Nephron (organoid): Measurements from ENCODE around the gene PPP2R2B.

Source experiments
- H3K27ac Mint-ChIP-seq, 3 experiments: 2 replicates each; pipeline ENCODE4 v1.8.0; 2020; ENCODE audit warnings: mixed read lengths in 3 of 3, mild to moderate bottlenecking in 2 of 3, moderate library complexity in 1 of 3
- H3K27me3 Mint-ChIP-seq: 2 replicates; pipeline ENCODE4 v1.8.0; 2021; ENCODE audit warnings: low read depth, mild to moderate bottlenecking, moderate library complexity, mixed read lengths
- H3K36me3 Mint-ChIP-seq: 2 replicates; pipeline ENCODE4 v1.8.0; 2020; ENCODE audit warnings: low read depth, mixed read lengths
- H3K4me1 Mint-ChIP-seq: 2 replicates; pipeline ENCODE4 v1.8.0; 2020; ENCODE audit warnings: mixed read lengths
- H3K4me3 Mint-ChIP-seq, 3 experiments: 2 replicates each; pipeline ENCODE4 v1.8.0; 2020; ENCODE audit warnings: mild to moderate bottlenecking in 3 of 3, mixed read lengths in 3 of 3, moderate library complexity in 2 of 3
- H3K9me3 Mint-ChIP-seq: 2 replicates; pipeline ENCODE4 v1.8.0; 2020; ENCODE audit warnings: mixed read lengths
- CTCF ChIP-seq, 3 experiments: fragments of 200-600 bp; sonication (generic); IDR thresholded peaks; one replicate each; pipeline ENCODE4 v1.5.0; 2021; ENCODE audit warnings: antibody characterized with exemption in 3 of 3; ENCODE audit not compliant: unreplicated experiment in 3 of 3

Gene PPP2R2B

GRCh38 chr5:146785065-146785464, 93.5 kb downstream of the PPP2R2B start:
- Mint-ChIP-seq H3K9me3 (no peaks in the 10 kb centered on the region), H3K4me3 (no peak overlapping the region), H3K27ac (no peak overlapping the region), H3K27me3 (peaks cover 9% of the 10 kb centered on the region), H3K36me3 (no peaks in the 10 kb centered on the region), H3K4me1 (no peaks in the 10 kb centered on the region)
- no peak for TF ChIP-seq CTCF (IDR thresholded peaks at IDR 0.05; ENCODE audit: unreplicated experiment in 3 of 3)

- Mint-ChIP-seq H3K9me3 (no peaks in the 10 kb centered on the region), H3K27me3 (no peaks in the 10 kb centered on the region), H3K4me1 (no peaks in the 10 kb centered on the region), H3K36me3 (no peaks in the 10 kb centered on the region), H3K27ac (no peak overlapping the region), H3K4me3 (no peak overlapping the region)
- no peak for TF ChIP-seq CTCF (IDR thresholded peaks at IDR 0.05; ENCODE audit: unreplicated experiment in 3 of 3)
Observed at GRCh38 chr5:146781157-146781556, 97.4 kb downstream of the PPP2R2B start.

- Mint-ChIP-seq H3K36me3 (no peaks in the 10 kb centered on the region), H3K4me3 (no peak overlapping the region), H3K4me1 (no peaks in the 10 kb centered on the region), H3K27ac (peak overlapping the region in 1 of 3 experiments; percentile 37), H3K27me3 (no peaks in the 10 kb centered on the region), H3K9me3 (peaks cover 7% of the 10 kb centered on the region)
- TF ChIP-seq CTCF (IDR thresholded peaks at IDR 0.05; ENCODE audit: unreplicated experiment in 3 of 3) = no peak
Observed at GRCh38 chr5:146779211-146779869, 99.2 kb downstream of the PPP2R2B start.

- TF ChIP-seq CTCF (IDR thresholded peaks at IDR 0.05; ENCODE audit: unreplicated experiment in 3 of 3) = no peak
Observed at GRCh38 chr5:146778795-146779194, 99.8 kb downstream of the PPP2R2B start.

GRCh38 chr5:146778261-146778660, 100.3 kb downstream of the PPP2R2B start:
- TF ChIP-seq CTCF (IDR thresholded peaks at IDR 0.05; ENCODE audit: unreplicated experiment in 3 of 3) = no peak
- peaks cover 8% of the 10 kb centered on the region for H3K9me3 Mint-ChIP-seq
- no peak overlapping the region for H3K27ac Mint-ChIP-seq
- H3K36me3 Mint-ChIP-seq = no peaks in the 10 kb centered on the region
- no peaks in the 10 kb centered on the region for H3K4me1 Mint-ChIP-seq
- no peak overlapping the region for H3K4me3 Mint-ChIP-seq
- no peaks in the 10 kb centered on the region for H3K27me3 Mint-ChIP-seq

More at GRCh38 chr5:146778795-146779194, 99.8 kb downstream of the PPP2R2B start:
- no peaks in the 10 kb centered on the region for H3K4me1 Mint-ChIP-seq
- H3K27ac Mint-ChIP-seq = peak overlapping the region in 1 of 3 experiments; percentile 37
- no peak overlapping the region for H3K4me3 Mint-ChIP-seq
- no peaks in the 10 kb centered on the region for H3K36me3 Mint-ChIP-seq
- H3K9me3 Mint-ChIP-seq = peaks cover 8% of the 10 kb centered on the region
- H3K27me3 Mint-ChIP-seq = no peaks in the 10 kb centered on the region

GRCh38 chr5:146772881-146773466, 105.6 kb downstream of the PPP2R2B start:
- H3K9me3 Mint-ChIP-seq = peaks cover 8% of the 10 kb centered on the region
- H3K36me3 Mint-ChIP-seq = no peaks in the 10 kb centered on the region
- no peaks in the 10 kb centered on the region for H3K27me3 Mint-ChIP-seq
- H3K4me1 Mint-ChIP-seq = no peaks in the 10 kb centered on the region
- H3K4me3 Mint-ChIP-seq = no peak overlapping the region
- no peak for TF ChIP-seq CTCF (IDR thresholded peaks at IDR 0.05; ENCODE audit: unreplicated experiment in 3 of 3)
- H3K27ac Mint-ChIP-seq = no peak overlapping the region
